Stimulated activated CD4-positive, alpha-beta T cell treated with anti-CD3 and anti-CD28 coated beads, Interleukin-2, amount 100 ng/mL, for 24 hours (primary cell): ENCODE measurements around the gene EDEM1.
"Not testable (repeated sequence)": the region's sequence is repeated elsewhere in the genome, so short reads cannot be mapped to it uniquely, and the experiment has no call there.

ENCODE experiments used
- DNase-seq, 2 donors: peaks; one replicate each; pipeline ENCODE4 v3.0.0-alpha.2; 2020

EDEM1 gene

DNA sequence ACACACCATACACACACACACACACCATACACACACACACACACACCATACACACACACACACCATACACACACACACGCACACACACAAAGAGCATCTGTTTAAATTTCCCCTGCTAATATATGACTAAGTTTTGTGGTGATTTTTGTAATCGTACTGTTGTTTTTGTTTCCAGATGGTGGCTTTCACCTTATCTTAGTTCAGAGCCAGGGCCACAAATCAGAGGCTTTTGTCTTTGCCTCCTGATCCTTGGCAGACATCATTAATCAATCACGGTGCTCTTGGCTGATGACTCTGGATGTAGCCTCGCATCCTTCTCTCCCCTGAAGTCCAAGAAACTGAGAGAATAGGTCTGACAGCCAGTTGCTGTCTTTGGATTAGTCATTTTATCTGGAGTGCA lies 52.1 kb downstream of the EDEM1 start:
- DNase-seq: no peak

DNA sequence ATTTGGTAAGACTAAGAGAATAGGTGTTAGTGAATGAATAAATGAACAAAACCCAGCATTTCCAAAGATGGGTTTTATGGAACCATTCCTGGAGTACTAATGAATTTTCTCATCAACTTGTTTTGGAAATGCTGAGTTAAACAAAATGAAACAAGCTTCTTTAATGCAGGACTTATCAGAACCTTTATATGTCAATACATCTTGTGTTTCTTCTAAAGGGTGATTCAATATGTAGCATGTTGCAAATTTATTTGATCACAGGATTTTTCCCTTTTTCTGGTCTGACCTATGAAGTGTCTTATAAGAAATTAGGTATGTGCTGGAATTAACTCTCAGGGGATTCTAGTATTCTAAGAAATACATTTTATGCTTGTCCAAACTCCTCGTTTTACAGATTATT lies 53.2 kb downstream of the EDEM1 start:
- no peak for DNase-seq

DNA sequence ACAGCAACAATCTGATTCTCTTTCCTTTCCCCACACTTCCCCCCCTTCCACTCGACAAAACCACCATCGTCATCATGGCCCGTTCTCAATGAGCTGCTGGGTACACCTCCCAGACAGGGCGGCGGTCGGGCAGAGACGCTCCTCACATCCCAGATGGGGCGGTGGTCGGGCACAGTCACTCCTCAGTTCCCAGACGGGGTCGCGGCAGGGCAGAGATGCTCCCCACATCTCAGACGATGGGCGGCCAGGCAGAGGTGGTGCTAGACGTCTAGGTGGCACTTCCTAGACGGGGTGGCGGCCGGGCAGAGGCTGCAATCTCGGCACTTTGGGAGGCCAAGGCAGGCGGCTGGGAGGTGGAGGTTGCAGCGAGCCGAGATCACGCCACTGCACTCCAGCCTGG lies 55.3 kb downstream of the EDEM1 start:
- not testable (repeated sequence) for DNase-seq

DNA sequence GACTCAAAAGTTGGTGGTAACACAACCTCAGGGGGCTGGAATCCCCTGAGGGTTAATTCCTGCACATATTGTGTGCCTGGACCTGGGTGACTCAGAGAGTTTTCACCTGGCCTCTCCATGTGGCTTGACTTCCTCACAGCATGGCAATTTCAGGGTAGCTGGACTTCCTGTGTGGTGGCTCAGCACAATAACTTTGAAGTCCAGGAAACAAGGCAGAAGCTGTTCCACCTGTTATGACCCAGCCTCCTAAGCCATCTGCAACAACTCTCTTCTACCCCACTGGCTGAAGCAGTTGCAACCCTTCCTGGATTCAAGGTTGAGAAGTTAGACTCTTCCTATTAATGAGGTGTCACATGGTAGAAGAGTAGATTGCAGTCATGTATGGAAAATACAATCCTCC lies 58.4 kb downstream of the EDEM1 start:
- DNase-seq: no peak

DNA sequence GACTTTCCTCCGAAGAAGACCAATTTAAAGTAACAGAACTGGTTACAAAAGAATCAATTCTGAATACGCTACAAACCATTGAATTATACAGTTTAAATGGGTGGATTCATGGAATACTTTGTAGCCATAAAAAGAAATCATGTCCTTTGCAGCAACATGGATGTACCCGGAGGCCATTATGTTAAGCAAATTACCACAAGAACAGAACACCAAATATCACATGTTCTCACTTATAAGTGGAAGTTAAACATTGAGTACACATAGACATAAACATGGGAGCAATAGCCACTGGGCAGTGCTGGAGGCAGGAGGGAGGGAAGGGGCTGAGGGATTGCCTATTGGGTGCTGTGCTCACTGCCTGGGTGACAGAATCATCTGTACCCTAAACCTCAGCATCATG lies 61.3 kb downstream of the EDEM1 start:
- no peak for DNase-seq

DNA sequence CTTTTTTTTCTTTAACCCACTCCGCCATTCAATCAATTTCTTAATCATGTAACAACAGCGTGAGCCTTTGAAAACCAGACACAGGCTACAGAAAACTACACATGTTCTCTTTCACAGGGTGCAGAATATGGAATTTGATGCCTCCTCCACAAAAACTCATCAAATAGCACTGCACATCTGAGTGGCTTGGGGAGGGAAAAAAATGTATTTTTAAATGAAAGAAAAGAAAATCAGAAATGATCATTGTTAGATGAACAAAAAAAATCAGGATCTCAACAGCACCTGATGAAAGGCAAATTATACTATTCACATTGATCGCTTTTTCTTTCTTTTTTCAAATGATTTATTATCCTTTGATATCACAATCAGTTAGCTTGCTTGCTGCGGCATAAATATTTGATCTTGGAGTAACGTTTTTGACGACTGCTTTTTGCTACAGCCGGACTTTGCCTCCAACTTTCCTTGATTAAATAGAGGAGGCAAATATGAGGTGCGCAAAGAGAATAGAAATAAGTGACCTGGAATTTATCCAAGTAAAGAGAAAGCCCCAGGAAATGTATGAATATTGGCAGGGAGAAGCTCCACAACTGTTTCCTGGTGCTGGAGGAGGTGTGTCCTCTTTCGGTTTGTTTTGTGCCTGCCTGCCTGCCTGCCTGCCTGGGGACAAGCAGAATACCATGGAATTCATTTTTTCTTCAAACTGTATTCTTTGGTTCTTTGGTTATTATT lies 63.1 kb downstream of the EDEM1 start:
- DNase-seq: no peak

DNA sequence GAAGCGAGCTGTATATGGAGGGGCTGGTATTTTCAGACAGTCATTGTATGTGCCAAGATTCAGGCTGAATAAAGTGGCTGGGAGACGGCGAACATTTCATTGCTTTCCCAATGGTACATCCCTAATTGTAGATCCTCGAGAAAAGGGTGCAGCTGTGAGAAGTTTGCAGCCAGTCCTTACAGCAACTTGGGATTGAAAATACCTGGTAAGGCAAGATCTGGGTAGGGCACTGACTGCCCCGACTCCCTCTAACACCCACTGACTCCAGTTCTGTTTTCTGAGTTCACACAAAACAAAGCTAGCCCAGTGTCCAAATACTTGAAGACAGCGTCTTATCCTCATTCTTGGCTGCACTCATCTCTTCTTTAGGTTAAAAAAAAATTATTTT lies 63.7 kb downstream of the EDEM1 start:
- DNase-seq: no peak

DNA sequence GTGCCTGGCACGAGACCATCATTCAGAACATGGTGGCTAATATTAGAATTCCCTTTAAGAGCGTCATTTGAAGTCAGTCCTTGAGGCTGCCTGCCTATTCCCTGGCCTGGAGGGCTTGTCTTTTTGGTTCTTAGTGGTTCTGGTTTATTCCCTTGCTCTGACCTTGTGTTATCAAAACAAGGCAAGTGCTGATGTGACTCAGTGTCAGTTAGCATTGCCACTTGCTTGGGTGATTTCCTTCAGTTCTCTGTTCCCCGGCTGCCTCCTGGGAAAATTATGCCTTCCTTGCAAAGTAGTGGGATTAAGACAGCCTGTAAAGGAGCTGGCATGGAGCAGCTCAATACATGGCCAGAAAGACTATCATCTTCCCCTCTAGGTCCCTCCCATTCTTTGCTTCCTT lies 64.6 kb downstream of the EDEM1 start:
- DNase-seq: no peak

DNA sequence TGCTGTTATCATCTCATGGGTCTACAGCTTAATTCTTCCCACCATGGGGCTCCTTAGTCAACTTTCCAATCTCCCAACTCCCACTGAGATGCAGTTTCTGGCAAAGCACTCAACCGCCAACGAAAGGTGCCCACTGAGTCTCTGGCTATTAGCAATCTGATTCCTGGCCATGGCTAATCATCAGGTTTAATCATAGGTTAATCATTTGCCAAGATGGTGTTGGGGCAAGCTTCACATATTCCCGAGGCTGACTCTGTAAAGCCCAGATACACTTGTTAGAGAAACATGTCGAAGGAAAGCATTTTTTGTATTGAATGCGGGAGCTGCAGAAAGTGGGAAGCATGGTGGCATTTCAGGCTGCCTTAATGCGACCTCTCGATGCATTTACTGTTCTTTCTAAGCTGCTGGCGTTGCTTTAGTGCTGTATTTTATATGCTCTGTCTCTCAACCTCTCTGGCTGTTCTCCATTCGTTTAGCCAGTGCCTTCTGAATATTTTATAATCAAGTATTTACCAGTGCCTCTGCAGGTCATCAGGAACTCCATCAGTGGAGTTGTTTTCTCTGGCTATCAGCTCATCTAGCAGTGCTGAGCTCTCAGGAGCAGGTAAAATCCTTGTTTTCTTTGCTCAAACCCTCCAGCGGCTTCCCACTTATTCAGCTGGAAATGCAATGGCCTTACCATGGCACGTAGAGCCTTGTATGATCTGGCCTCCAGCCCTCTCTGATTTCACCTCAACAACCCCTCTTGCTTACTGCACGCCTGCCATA lies 67.0 kb downstream of the EDEM1 start:
- no peak for DNase-seq

DNA sequence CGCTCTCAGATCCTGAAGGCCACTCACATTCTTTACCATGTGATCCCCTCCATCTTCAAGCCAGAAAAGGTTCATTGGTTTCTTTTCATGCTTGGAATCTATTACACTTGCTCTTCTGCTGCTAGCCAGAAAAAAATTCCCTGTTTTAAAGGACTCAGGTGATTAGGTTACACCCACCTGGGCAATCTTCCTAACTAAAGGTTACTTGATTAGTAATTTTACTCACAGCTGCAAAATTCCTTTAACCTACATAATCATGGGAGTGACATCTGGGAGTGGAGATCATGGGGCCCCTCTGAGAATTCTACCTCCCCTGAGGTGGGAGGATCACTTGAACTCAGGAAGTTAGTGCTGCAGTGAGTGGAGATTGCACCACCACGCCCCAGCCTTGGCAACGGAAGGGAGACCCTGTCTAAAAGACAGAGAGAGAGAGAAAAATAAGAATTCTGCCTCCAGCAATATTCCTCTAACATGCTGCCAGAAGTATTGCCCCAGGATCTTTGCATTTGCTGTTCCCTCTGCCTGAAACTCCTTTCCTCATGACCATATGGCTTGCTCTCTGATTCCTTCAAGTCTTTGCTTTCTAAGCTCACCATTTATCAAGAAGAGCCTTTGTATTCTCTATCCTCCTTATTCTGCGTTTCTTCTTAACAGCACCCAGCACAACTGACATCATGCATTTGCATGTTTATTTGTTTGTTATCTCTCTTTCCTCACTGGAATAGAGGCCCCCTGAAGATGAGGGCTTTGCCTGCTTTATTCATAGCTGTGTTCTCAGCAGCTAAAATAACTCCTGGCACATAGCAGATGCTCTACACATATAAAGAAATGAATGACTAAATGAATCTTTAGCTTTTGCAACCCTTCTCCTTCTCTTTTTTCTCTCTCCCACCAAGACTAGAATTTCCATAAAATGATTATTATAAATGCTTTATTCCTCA lies 68.2 kb downstream of the EDEM1 start:
- no peak for DNase-seq

DNA sequence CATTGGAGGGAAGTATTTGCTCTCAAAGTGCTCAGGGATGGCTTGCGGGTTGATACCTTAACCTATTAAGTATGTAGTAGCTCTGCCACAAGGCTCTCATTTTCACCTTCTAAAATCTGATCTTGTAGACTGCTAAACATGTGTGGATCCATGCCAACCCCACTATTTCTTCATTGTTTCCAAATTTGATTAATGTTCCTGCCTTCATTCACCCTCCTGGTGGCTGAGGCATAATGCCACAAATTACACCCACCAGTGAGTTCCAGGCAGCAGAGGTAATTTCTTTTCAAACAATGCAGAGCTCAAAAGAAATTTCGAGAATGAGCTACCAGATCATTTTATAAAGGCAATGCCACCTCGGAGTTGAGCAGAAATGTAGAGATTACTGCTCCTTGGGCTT lies 71.0 kb downstream of the EDEM1 start:
- no peak for DNase-seq

DNA sequence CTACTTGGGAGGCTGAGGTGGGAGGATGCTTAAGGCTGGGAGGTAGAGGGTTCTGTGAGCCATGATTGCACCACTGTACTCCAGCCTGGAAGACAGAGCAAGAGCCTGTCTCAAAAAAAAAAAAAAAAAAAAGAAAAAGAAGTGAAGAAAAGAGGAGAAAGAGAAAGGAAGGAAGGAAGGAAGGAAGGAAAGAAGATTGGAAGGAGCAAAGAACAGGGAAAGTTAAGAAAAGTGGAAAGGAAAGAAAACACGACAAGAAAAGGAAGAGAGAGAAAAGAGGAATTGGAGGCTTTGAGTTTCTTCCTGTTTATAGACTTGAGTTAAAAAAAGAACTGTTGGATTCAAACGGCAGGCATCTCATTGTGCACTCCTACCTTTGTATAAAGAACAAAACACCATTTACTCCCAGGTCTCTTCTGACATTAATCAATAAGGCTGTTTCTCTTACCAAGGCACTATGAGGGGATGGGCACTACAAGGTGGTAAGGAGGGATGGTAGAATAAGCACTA lies 73.5 kb downstream of the EDEM1 start:
- no peak for DNase-seq

DNA sequence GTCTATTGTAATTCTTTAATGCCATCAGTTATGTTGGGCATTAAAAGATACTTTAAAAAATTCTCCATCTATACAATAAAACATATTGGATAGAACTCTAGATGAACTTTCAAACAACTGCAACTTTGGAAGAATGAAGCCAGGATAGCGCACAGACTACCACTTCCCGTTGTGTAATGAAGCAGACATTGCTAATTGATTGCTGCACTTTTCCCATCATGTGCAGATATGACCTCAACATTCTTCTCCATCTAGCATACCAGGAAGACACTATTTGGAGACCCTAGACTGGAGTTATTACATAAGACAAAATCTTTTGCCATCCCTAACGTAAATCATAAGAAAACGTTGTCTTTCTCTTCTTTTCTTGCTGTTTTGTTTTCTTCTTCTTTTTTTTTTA lies 75.0 kb downstream of the EDEM1 start:
- DNase-seq: no peak

DNA sequence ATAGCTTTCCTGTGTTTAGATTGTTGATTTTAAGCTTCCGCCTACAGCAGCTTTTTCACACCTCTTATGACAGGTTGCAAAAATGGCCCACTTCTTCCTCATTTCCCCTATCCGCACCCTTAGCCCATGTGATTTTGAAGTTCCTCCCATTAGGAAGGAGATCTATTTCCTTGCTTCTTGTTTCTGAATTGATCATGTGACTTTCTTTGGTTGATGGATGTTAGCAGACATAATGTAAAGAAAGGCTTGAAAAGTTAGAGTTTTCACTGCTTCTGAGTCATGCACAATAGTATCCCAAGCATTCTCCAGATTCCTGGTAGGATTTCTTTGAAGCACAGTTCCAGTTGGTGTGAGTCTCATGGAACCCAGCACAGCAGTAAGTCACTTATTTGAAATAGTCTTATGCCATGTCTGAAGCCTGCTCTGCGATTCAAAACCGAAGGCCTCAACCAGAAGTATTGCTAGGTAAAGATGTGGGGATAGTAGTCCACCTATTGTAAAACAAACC lies 76.6 kb downstream of the EDEM1 start:
- no peak for DNase-seq

DNA sequence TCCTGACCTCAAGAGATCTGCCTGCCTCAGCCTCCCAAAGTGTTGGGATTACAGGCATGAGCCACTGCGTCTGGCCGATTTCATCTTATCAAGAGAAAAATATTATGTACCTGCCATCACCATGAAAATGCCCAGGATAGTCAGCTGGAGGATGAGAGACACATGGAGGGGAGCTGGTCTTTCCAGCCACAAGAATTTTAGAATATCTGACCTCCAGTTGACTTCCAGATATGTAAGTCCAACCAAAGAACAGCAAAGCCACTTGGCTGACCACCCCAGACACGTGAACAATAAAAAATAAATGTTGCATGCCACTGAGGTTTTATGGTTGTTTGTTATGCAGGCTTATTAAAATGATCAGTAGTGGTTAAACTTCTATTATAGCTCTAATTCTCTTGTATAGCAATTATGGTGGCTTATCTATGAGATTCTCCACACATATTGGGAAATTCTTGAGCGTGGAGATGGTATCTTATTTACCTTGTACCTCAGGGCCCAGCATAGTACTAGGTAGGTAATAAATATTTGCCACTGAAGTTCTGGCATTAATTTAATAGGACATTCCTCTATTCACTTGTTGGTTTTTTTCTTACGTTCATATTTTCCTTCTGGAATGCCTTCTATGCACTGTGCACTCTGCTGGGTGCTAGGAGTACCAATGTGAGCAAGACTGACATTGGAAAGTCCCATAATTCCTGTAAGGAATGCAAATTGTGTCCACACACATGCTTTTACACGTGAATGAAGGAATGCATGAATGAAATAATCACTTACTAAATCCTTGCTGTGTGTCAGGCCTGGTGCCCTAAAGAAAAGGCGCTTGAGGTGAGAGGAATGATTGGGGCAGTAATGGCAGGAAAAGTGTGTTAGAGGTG lies 77.6 kb downstream of the EDEM1 start:
- no peak for DNase-seq

DNA sequence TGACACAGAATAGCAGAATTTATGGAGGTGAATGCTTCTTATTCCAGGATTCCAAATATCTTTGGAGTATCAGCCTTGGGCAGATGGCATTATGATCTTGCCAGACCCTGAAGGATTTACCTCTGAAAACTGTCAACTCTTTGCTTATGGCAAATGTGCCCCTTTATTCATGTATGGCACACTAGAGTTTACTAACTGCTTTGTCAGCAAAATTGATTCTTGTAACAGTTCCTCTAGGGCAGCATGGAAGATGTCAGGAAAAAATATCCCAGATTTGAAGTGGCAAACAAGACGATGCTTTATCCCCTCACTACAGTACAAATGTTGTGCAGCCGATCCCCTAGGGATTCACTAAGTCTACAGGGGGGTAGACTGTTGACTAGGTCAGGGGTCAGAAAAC lies 79.7 kb downstream of the EDEM1 start:
- DNase-seq: no peak

DNA sequence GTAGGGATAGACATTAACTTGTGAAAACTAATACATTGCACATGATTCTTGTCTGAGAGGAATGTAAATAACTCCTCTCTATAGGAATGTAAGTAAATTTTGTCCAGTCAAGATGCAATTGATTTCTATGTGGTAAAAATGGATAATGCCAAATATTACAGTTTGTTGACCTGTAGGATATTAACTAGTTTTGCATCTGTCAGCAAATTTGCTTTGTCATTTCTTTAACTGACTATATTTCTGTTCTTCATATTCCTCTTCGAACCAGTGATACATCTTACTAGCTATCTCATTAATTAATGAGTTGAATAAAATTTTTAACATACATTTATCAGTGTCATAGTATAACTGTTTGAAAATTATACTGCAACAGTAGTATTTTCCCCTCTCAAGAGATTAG lies 80.4 kb downstream of the EDEM1 start:
- no peak for DNase-seq
